ENCODE results near the gene MIEF1. TPM values are rescaled to one million over a fixed set of nuclear protein-coding genes. Genes with fewer than 3 reads are reported as not detected.

The MIEF1 gene
- total RNA-seq, 2 experiments from 2014 or later = 48.2 to 51.1 TPM

DNA sequence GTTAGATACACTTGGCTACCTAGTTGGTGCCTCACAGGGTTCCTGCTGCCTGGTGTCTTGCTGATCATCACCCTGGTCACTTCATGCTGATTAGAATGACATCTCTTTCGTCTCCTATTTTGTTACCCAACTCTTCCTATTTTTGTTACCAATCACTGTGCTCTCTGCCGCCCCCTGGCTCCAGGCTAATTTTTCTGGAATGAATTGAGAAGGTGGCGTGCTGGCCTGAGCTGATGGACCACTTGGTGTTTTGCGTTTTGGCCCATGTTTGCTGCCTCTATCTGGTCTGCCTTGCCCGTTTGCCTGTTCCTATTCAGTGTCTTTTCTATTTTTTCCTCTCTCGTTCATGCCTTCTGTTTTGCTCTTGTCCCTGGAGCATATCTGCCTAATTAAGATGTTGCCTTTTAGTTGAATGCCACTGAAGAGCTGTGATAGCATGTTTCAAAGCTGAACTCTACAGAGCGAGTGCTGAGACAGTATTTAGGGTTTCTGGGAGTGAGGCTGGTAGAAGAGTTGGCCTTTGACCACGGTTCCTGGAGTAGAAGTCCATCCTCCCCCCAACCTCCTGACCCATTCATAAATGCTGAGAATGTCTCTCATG, 12.4 kb downstream of the MIEF1 start:
- H3K27me3 Mint-ChIP-seq = no peaks in the 10 kb centered on the region

GRCh38 chr22:39515266-39516050, 13.4 kb downstream of the MIEF1 start:
- DNase-seq (no peak), ATAC-seq (no peak)
- H3K4me3 Mint-ChIP-seq = no peak overlapping the region
- peaks cover 35% of the 10 kb centered on the region for H3K4me1 Mint-ChIP-seq (ENCODE audit: low read depth)
- H3K9me3 Mint-ChIP-seq = no peaks in the 10 kb centered on the region
- ChIA-PET POLR2A (interaction anchor here (0.6 to 17.7 kb wide), 8 partner anchors 8 to 197 kb away, joined by 3 to 234 read pairs (median 6); partner anchors contain the start of genes ATF4, MIEF1 and RPS19BP1), CTCF (interaction anchor here (0.8 to 7.9 kb wide), 17 partner anchors 8 to 510 kb away, joined by 3 to 69 read pairs (median 8); partner anchors contain the start of genes MIEF1 and RPS19BP1)
- peaks cover 39% of the 10 kb centered on the region for H3K36me3 Mint-ChIP-seq (ENCODE audit: low read depth)
- TF ChIP-seq, protein P1, sequence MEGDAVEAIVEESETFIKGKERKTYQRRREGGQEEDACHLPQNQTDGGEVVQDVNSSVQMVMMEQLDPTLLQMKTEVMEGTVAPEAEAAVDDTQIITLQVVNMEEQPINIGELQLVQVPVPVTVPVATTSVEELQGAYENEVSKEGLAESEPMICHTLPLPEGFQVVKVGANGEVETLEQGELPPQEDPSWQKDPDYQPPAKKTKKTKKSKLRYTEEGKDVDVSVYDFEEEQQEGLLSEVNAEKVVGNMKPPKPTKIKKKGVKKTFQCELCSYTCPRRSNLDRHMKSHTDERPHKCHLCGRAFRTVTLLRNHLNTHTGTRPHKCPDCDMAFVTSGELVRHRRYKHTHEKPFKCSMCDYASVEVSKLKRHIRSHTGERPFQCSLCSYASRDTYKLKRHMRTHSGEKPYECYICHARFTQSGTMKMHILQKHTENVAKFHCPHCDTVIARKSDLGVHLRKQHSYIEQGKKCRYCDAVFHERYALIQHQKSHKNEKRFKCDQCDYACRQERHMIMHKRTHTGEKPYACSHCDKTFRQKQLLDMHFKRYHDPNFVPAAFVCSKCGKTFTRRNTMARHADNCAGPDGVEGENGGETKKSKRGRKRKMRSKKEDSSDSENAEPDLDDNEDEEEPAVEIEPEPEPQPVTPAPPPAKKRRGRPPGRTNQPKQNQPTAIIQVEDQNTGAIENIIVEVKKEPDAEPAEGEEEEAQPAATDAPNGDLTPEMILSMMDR (IDR thresholded peaks at IDR 0.05) = no peak
- no peaks in the 10 kb centered on the region for H3K27me3 Mint-ChIP-seq
- H3K27ac Mint-ChIP-seq = peak overlapping the region; percentile 36
- intact Hi-C loops (cut with micrococcal nuclease) = no loop called here

More for the DNA sequence above, 12.4 kb downstream of the MIEF1 start:
- DNase-seq (peak; percentile 75), ATAC-seq (no peak)
- Mint-ChIP-seq H3K27ac (peak overlapping the region; percentile 19), H3K36me3 (ENCODE audit: low read depth) (peaks cover 43% of the 10 kb centered on the region), H3K9me3 (no peaks in the 10 kb centered on the region), H3K4me1 (ENCODE audit: low read depth) (peaks cover 39% of the 10 kb centered on the region), H3K4me3 (no peak overlapping the region)
- intact Hi-C loops (cut with micrococcal nuclease) = no loop called here
- CTCF ChIA-PET = interaction anchor here (0.6 to 7.9 kb wide), 13 partner anchors 12 to 171 kb away, joined by 3 to 69 read pairs (median 4); partner anchors contain the start of genes MIEF1 and RPS19BP1
- TF ChIP-seq, protein P1 (IDR thresholded peaks at IDR 0.05) = peak; percentile 72
- POLR2A ChIA-PET = interaction anchor here (0.6 to 17.7 kb wide), 4 partner anchors 12 to 198 kb away, joined by 3 to 234 read pairs (median 3); partner anchors contain the start of genes ATF4, MIEF1 and RPS19BP1

GRCh38 chr22:39517470-39517869, 15.4 kb downstream of the MIEF1 start:
- H3K4me1 Mint-ChIP-seq (ENCODE audit: low read depth) = peaks cover 43% of the 10 kb centered on the region
- TF ChIP-seq, protein P1 (IDR thresholded peaks at IDR 0.05) = no peak
- no peaks in the 10 kb centered on the region for H3K9me3 Mint-ChIP-seq
- ChIA-PET POLR2A (interaction anchor here (1.2 to 17.7 kb wide), 9 partner anchors 9 to 201 kb away, joined by 3 to 234 read pairs (median 5); partner anchors contain the start of genes ATF4, MIEF1, RPL3 and RPS19BP1), CTCF (interaction anchor here (0.9 to 7.9 kb wide), 10 partner anchors 10 to 347 kb away, joined by 3 to 69 read pairs (median 6); partner anchors contain the start of gene MIEF1)
- no peak overlapping the region for H3K27ac Mint-ChIP-seq
- H3K4me3 Mint-ChIP-seq = no peak overlapping the region
- DNase-seq (no peak), ATAC-seq (no peak)
- intact Hi-C loops (cut with micrococcal nuclease) = no loop called here
- no peaks in the 10 kb centered on the region for H3K27me3 Mint-ChIP-seq
- peaks cover 54% of the 10 kb centered on the region for H3K36me3 Mint-ChIP-seq (ENCODE audit: low read depth)

- Mint-ChIP-seq H3K27me3 (no peaks in the 10 kb centered on the region), H3K9me3 (no peaks in the 10 kb centered on the region), H3K27ac (peak overlapping the region; percentile 98), H3K4me1 (ENCODE audit: low read depth) (peaks cover 51% of the 10 kb centered on the region), H3K36me3 (ENCODE audit: low read depth) (peaks cover 59% of the 10 kb centered on the region), H3K4me3 (peak overlapping the region; percentile 89)
- POLR2A ChIA-PET = interaction anchor here (0.6 to 17.7 kb wide), 8 partner anchors 8 to 200 kb away, joined by 3 to 234 read pairs (median 8); partner anchors contain the start of genes ATF4, MIEF1, RPL3 and RPS19BP1
- intact Hi-C loops (cut with micrococcal nuclease) = no loop called here
- CTCF ChIA-PET = interaction anchor here (0.9 to 7.9 kb wide), 7 partner anchors 11 to 348 kb away, joined by 5 to 69 read pairs (median 23); partner anchors contain the start of gene MIEF1
- ATAC-seq (no peak), DNase-seq (no peak)
- TF ChIP-seq, protein P1 (IDR thresholded peaks at IDR 0.05) = no peak
Observed at GRCh38 chr22:39518144-39518786, 16.2 kb downstream of the MIEF1 start.

Data from activated CD8-positive, alpha-beta T cell treated with anti-CD3 and anti-CD28 coated beads for 36 hours (primary cell).